OCI-LY7 (cell line): ENCODE results near the gene RNF128. TPM values are rescaled to one million over a fixed set of nuclear protein-coding genes. Genes with fewer than 3 reads are reported as not detected.

Experiments used
- BruUV-seq: library from RNA; stranded (reverse); fragments of 400-500 nt; replicated peaks from 2 replicates; lab custom pipeline; 2021; lab: Mats Ljungman, UMichigan
- CTCF ChIA-PET: fragments of 300-600 bp; sonication (Branson Sonifier 250); formaldehyde crosslinking; loops from one replicate; lab custom pipeline; 2022; ENCODE audit warnings: antibody characterized with exemption; ENCODE audit not compliant: unreplicated experiment; lab: Charles Lee
- POLR2A ChIA-PET: fragments of 300-600 bp; sonication (Branson Sonifier 250); formaldehyde crosslinking; loops from one replicate; lab custom pipeline; 2022; ENCODE audit warnings: antibody characterized with exemption; lab: Charles Lee
- DNase-seq: peaks from one replicate; pipeline ENCODE4 v3.0.0-alpha.2; 2015; ENCODE audit warnings: low spot score
- H2AFZ ChIP-seq: fragments of 200-600 bp; sonication (generic), shearing (Covaris generic); 2 replicates; pipeline ENCODE4 v1.6.1; 2014; ENCODE audit warnings: mild to moderate bottlenecking, antibody characterized with exemption, low read length, moderate library complexity
- H3K27ac ChIP-seq: fragments of 200-600 bp; sonication (generic); 2 replicates; pipeline ENCODE4 v1.5.1; 2014; ENCODE audit warnings: mixed run types, low read depth, mild to moderate bottlenecking, moderate library complexity, low read length, inconsistent platforms; ENCODE audit not compliant: poor library complexity, severe bottlenecking
- H3K36me3 ChIP-seq: fragments of 200-600 bp; sonication (generic); 2 replicates; pipeline ENCODE4 v1.6.1; 2014; ENCODE audit warnings: mild to moderate bottlenecking, antibody characterized with exemption, low read length, moderate library complexity, mixed read lengths; ENCODE audit not compliant: insufficient read depth
- H3K4me1 ChIP-seq: fragments of 200-600 bp; sonication (generic); 2 replicates; pipeline ENCODE4 v1.5.1; 2014; ENCODE audit warnings: mild to moderate bottlenecking, low read length; ENCODE audit not compliant: insufficient read depth, poor library complexity, severe bottlenecking
- H3K4me2 ChIP-seq: fragments of 200-600 bp; sonication (generic); 2 replicates; pipeline ENCODE4 v1.6.1; 2014; ENCODE audit warnings: mild to moderate bottlenecking, low read length
- H3K4me3 ChIP-seq: fragments of 200-600 bp; sonication (generic); 2 replicates; pipeline ENCODE4 v1.5.1; 2014; ENCODE audit warnings: mild to moderate bottlenecking, low read depth, low read length; ENCODE audit not compliant: poor library complexity, severe bottlenecking
- H3K79me2 ChIP-seq: fragments of 200-600 bp; sonication (generic); 2 replicates; pipeline ENCODE4 v1.6.1; 2016; ENCODE audit warnings: low read depth, mild to moderate bottlenecking, low read length, moderate library complexity, mixed read lengths; ENCODE audit not compliant: insufficient read depth
- H3K9me2 ChIP-seq: fragments of 200-600 bp; sonication (generic); 2 replicates; pipeline ENCODE4 v1.6.1; 2016; ENCODE audit warnings: mild to moderate bottlenecking, low read length, mixed read lengths; ENCODE audit not compliant: insufficient read depth
- H3K9me3 ChIP-seq: fragments of 200-600 bp; sonication (generic); 2 replicates; pipeline ENCODE4 v1.6.1; 2014; ENCODE audit warnings: mild to moderate bottlenecking, mixed run types, low read length, mixed read lengths
- H4K20me1 ChIP-seq: fragments of 200-600 bp; sonication (generic); 2 replicates; pipeline ENCODE4 v1.6.1; 2014; ENCODE audit warnings: mild to moderate bottlenecking, antibody characterized with exemption, low read length, moderate library complexity, mixed read lengths; ENCODE audit not compliant: insufficient read depth
- EZH2phosphoT487 ChIP-seq: fragments of 200-600 bp; sonication (generic); IDR thresholded peaks from 2 replicates; pipeline ENCODE4 v1.6.1; 2018; ENCODE audit warnings: low read depth, borderline replicate concordance, mild to moderate bottlenecking, mixed run types, antibody characterized with exemption, low read length, moderate library complexity, mixed read lengths
- intact Hi-C: fragments of 100-400 bp; cut with micrococcal nuclease; formaldehyde crosslinking; loops from one replicate; pipeline ENCODE4 v1.10.0; 2022; ENCODE audit not compliant: unreplicated experiment
- total RNA-seq, 2 experiments: library from RNA; depleted of rRNA in 1 of 2; stranded (reverse); fragments of >200 nt in 1 of 2; shearing (Covaris generic) in 1 of 2; gene quantifications; 2 replicates each; pipeline ENCODE4 v1.2.3, GENCODE V29; 2014 to 2022
- TF ChIP-seq, protein P1 (sequence below): fragments of 200-600 bp; sonication (generic); conservative IDR thresholded peaks from 2 replicates; pipeline ENCODE4 v1.5.1; 2014; ENCODE audit warnings: mild to moderate bottlenecking, antibody characterized with exemption, low read length, moderate library complexity, mixed read lengths

The RNF128 gene
- total RNA-seq, 2 experiments from 2014 or later, result not detected

DNA sequence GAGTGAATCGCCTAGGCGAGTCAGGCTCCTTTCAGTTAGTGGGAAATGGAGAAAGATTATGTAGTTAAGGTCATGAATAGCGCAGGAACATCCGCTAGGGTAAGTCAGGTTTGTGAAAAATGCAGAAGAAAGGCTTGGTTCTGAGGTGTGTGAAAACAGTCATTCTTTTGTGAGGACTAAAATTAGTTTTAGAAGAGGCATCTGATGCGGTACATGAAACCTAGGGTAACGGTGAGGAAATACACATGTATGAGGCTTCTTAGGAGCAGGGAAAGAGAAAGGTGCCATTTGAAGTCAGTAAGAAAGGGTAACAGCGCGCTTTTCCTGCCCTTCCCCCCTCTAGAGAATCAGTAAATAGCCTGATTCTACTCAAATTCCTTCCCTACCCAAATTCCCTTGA is 570 bp upstream of the RNF128 start:
- no TSS peak for BruUV-seq
- no peaks in the 10 kb centered on the region for H3K36me3 ChIP-seq
- no peaks in the 10 kb centered on the region for H3K79me2 ChIP-seq
- POLR2A ChIA-PET, result no interaction called here
- H3K9me2 ChIP-seq, result no peaks in the 10 kb centered on the region
- no peak overlapping the region for H3K27ac ChIP-seq
- H3K4me1 ChIP-seq, result no peaks in the 10 kb centered on the region
- no peaks in the 10 kb centered on the region for H3K9me3 ChIP-seq
- H3K4me3 ChIP-seq, result no peak overlapping the region
- TF ChIP-seq EZH2phosphoT487, result no peak
- TF ChIP-seq, protein P1, sequence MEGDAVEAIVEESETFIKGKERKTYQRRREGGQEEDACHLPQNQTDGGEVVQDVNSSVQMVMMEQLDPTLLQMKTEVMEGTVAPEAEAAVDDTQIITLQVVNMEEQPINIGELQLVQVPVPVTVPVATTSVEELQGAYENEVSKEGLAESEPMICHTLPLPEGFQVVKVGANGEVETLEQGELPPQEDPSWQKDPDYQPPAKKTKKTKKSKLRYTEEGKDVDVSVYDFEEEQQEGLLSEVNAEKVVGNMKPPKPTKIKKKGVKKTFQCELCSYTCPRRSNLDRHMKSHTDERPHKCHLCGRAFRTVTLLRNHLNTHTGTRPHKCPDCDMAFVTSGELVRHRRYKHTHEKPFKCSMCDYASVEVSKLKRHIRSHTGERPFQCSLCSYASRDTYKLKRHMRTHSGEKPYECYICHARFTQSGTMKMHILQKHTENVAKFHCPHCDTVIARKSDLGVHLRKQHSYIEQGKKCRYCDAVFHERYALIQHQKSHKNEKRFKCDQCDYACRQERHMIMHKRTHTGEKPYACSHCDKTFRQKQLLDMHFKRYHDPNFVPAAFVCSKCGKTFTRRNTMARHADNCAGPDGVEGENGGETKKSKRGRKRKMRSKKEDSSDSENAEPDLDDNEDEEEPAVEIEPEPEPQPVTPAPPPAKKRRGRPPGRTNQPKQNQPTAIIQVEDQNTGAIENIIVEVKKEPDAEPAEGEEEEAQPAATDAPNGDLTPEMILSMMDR, result no peak
- H2AFZ ChIP-seq, result no peak overlapping the region
- CTCF ChIA-PET, result no interaction called here
- intact Hi-C loops, result no loop called here
- H3K4me2 ChIP-seq, result no peak overlapping the region
- no peaks in the 10 kb centered on the region for H4K20me1 ChIP-seq
- no peak for DNase-seq

DNA sequence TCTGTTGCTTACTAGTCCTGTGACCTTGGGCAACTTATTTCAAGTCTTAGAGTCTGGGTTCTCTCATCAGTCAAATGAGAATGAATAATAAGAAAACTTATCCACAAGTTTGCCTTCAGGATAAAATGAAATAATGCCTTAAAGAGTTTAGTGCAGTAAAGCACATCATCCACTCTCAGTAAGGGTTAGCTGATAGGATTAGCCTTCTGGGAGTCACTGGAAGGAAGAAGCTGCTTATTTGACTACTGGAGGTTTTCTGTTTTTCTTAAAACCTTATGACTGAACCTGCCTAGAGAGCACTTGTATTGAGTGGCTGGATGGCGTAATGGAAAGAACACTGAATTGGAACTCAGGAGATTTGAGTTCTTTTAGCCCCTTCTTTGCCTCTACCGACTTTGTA is 1.8 kb downstream of the RNF128 start:
- intact Hi-C loops, result no loop called here
- Histone ChIP-seq H3K4me3 (no peak overlapping the region), H3K79me2 (no peaks in the 10 kb centered on the region), H4K20me1 (no peaks in the 10 kb centered on the region), H3K4me2 (no peak overlapping the region), H3K36me3 (no peaks in the 10 kb centered on the region), H3K9me3 (no peaks in the 10 kb centered on the region), H3K9me2 (no peaks in the 10 kb centered on the region), H2AFZ (no peak overlapping the region), H3K27ac (no peak overlapping the region), H3K4me1 (no peaks in the 10 kb centered on the region)
- DNase-seq, result no peak
- BruUV-seq, result no TSS peak
- CTCF ChIA-PET, result no interaction called here
- POLR2A ChIA-PET, result no interaction called here
- TF ChIP-seq EZH2phosphoT487, result no peak
- TF ChIP-seq, protein P1, result no peak

DNA sequence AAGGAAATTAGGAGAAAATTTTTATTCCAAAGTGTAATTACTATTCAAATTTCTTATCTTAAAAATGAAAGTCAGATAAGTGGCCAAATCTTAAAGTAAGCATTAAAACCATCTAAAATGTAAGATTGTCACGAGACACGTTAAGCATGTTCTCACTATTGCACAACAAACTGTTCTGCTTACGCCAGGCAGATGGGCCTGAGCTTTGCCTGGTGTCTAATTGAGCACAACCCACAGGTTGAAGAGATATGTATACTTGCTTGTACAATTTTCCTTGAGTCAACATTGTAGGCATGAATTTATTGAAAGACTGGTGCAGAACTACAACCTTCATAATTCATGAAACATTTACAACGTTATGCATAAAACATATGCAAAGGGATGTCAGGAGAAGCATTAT is 3.9 kb downstream of the RNF128 start:
- intact Hi-C loops, result no loop called here
- H3K27ac ChIP-seq, result no peak overlapping the region
- ChIA-PET CTCF (no interaction called here), POLR2A (no interaction called here)
- H3K4me2 ChIP-seq, result no peak overlapping the region
- H3K36me3 ChIP-seq, result no peaks in the 10 kb centered on the region
- TF ChIP-seq, protein P1, result no peak
- no peaks in the 10 kb centered on the region for H4K20me1 ChIP-seq
- no peak overlapping the region for H2AFZ ChIP-seq
- H3K4me1 ChIP-seq, result no peaks in the 10 kb centered on the region
- H3K9me3 ChIP-seq, result no peaks in the 10 kb centered on the region
- DNase-seq, result no peak
- no peak overlapping the region for H3K4me3 ChIP-seq
- H3K79me2 ChIP-seq, result no peaks in the 10 kb centered on the region
- no TSS peak for BruUV-seq
- no peaks in the 10 kb centered on the region for H3K9me2 ChIP-seq
